A673 (cell line): Measurements from ENCODE around the gene EFCAB8.

ENCODE experiments used
- CTCF ChIP-seq: fragments of 300-800, 200-600 bp; sonication (generic); conservative IDR thresholded peaks from 2 replicates; pipeline ENCODE4 v1.5.1; 2017; ENCODE audit warnings: low read depth, mild to moderate bottlenecking, antibody characterized with exemption, low read length, moderate library complexity, mixed read lengths
- EZH2 ChIP-seq: fragments of 200-600 bp; sonication (generic); IDR thresholded peaks from 2 replicates; pipeline ENCODE4 v1.6.1; 2017; ENCODE audit warnings: borderline replicate concordance, low read depth, mild to moderate bottlenecking, mixed read lengths, antibody characterized with exemption, low read length; ENCODE audit not compliant: poor library complexity, severe bottlenecking

GRCh38 chr20:33002087-33002808, 143.5 kb downstream of the EFCAB8 start:
- TF ChIP-seq CTCF (no peak), EZH2 (no peak)
